ENCODE results near the gene GABRB2. TPM values are rescaled to one million over a fixed set of nuclear protein-coding genes. Genes with fewer than 3 reads are reported as not detected.
"Not testable (repeated sequence)": the region's sequence is repeated elsewhere in the genome, so short reads cannot be mapped to it uniquely, and the experiment has no call there.

The GABRB2 gene
- polyA plus RNA-seq (ENCODE audit: insufficient read length in 3 of 3), result 1 to 10 TPM; 1.6 to 2.1 (median 2.0) TPM
- long read RNA-seq, donor 1, result 0 reads
- long read RNA-seq, donor 2, result 0 reads
- long read RNA-seq, donor 3, result 0 reads
- long read RNA-seq, donor 4, result 0 reads
- long read RNA-seq, donor 5, partial matches to known transcripts, result 0 of 1 reads
- long read RNA-seq, donor 5, other reads (novel, unspliced or antisense), result 0 of 1 reads
- long read RNA-seq, donor 6, partial matches to known transcripts, result 0 of 1 reads
- long read RNA-seq, donor 6, other reads (novel, unspliced or antisense), result 0 of 1 reads
- long read RNA-seq, donor 7, result 0 reads
- long read RNA-seq, donor 8, result 0 reads
- long read RNA-seq, donor 9, result 0 reads
- long read RNA-seq, donor 10, result 0 reads
- long read RNA-seq, donor 11, result 0 reads
- long read RNA-seq, donor 12, result 0 reads
- long read RNA-seq, donor 13, result 0 reads
- long read RNA-seq, donor 14, result 0 reads
- long read RNA-seq, donor 15, result 0 reads
- long read RNA-seq, donor 16, partial matches to known transcripts, result 0 of 1 reads
- long read RNA-seq, donor 16, other reads (novel, unspliced or antisense), result 0 of 1 reads

- peak; percentile 68 for DNase-seq
Observed at GRCh38 chr5:161546470-161547301, at the start of gene GABRB2. TSS of gene GABRB2 (minus strand) at chr5:161546725. CDS start at chr5:161546643, 82 bp downstream.

- no peak for DNase-seq
Observed at GRCh38 chr5:161585798-161586197, 39.3 kb upstream of the GABRB2 start.

GRCh38 chr5:161580621-161581020, 34.1 kb upstream of the GABRB2 start:
- DNase-seq, result no peak

- DNase-seq, result no peak
Observed at GRCh38 chr5:161572914-161573313, 26.4 kb upstream of the GABRB2 start.

- no peak for DNase-seq
Observed at GRCh38 chr5:161566081-161566480, 19.6 kb upstream of the GABRB2 start.

- DNase-seq, result no peak
Observed at GRCh38 chr5:161562446-161562845, 15.9 kb upstream of the GABRB2 start.

- DNase-seq, result no peak
Observed at GRCh38 chr5:161549106-161549505, 2.6 kb upstream of the GABRB2 start.

- DNase-seq, result no peak
Observed at GRCh38 chr5:161548487-161549094, 2.1 kb upstream of the GABRB2 start.

- DNase-seq, result no peak
Observed at GRCh38 chr5:161547738-161548486, 1.4 kb upstream of the GABRB2 start.

GRCh38 chr5:161547406-161547737, 847 bp upstream of the GABRB2 start:
- no peak for DNase-seq

GRCh38 chr5:161546095-161546469, 443 bp downstream of the GABRB2 start:
- DNase-seq, result no peak

- no peak for DNase-seq
Observed at GRCh38 chr5:161545344-161546094, 1.0 kb downstream of the GABRB2 start.

- no peak for DNase-seq
Observed at GRCh38 chr5:161544350-161544765, 2.2 kb downstream of the GABRB2 start.

- no peak for DNase-seq
Observed at GRCh38 chr5:161539016-161539415, 7.5 kb downstream of the GABRB2 start.

- DNase-seq, result no peak
Observed at GRCh38 chr5:161535762-161536161, 10.8 kb downstream of the GABRB2 start.

GRCh38 chr5:161530700-161531099, 15.8 kb downstream of the GABRB2 start:
- DNase-seq, result no peak

- no peak for DNase-seq
Observed at GRCh38 chr5:161513942-161514341, 32.6 kb downstream of the GABRB2 start.

GRCh38 chr5:161507591-161507990, 38.9 kb downstream of the GABRB2 start:
- no peak for DNase-seq

- DNase-seq, result not testable (repeated sequence)
Observed at GRCh38 chr5:161505160-161505559, 41.4 kb downstream of the GABRB2 start.

- no peak for DNase-seq
Observed at GRCh38 chr5:161498531-161498930, 48.0 kb downstream of the GABRB2 start.

- no peak for DNase-seq
Observed at GRCh38 chr5:161483721-161484120, 62.8 kb downstream of the GABRB2 start.
